AML-193 (cell line): ENCODE results near the gene CBX1.
"Not testable (repeated sequence)": the region's sequence is repeated elsewhere in the genome, so short reads cannot be mapped to it uniquely, and the experiment has no call there.

Source experiments
- DNase-seq, 2 experiments: peaks; one replicate each; lab custom pipeline; 2025; lab: John Stamatoyannopoulos, UW

The CBX1 gene

GRCh38 chr17:48123111-48123510, 21.8 kb upstream of the CBX1 start:
- no peak for DNase-seq

DNA sequence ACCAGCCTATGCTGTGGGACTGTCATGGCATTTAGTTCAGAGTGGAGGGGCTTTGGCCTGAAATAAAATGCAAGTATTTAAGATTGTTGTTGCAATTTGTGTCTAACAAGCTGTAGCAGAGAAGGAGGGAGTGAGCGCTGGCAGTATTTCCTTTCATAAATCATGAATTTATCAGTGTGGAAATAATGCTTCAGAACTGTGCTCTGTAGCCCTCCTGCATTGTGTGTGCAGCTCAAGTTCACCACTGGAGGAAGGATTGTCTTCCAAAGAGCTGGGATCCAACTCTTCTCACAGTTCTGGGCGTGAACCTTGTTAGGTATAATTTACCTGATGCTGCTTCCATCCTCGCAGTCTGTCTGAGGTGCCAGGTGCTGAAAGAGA, 21.4 kb upstream of the CBX1 start:
- DNase-seq: no peak

GRCh38 chr17:48121923-48122664, 20.8 kb upstream of the CBX1 start:
- DNase-seq: no peak

DNA sequence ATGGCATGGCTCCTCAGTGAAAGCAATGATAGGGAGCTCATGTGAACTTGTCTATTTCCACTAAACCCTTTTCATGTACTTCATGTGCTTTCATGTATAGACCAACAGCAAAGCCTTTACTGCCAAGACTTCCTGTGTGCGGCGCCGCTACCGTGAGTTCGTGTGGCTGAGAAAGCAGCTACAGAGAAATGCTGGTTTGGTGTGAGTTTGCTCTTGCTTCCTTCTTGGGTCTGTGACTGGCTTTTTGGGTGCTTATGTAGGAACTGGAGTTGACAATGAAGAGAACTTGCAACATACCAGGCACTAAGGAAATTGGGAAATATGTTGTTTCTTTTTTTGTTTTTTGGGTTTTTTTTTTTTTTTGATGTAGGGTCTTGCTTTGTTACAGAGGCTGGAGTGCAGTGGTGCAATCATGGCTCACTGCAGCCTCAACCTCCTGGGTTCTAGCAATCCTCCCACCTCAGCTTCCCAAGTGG, 12.0 kb upstream of the CBX1 start:
- DNase-seq: peak; percentile 98 to 99

GRCh38 chr17:48111937-48112241, 10.6 kb upstream of the CBX1 start:
- DNase-seq: no peak

DNA sequence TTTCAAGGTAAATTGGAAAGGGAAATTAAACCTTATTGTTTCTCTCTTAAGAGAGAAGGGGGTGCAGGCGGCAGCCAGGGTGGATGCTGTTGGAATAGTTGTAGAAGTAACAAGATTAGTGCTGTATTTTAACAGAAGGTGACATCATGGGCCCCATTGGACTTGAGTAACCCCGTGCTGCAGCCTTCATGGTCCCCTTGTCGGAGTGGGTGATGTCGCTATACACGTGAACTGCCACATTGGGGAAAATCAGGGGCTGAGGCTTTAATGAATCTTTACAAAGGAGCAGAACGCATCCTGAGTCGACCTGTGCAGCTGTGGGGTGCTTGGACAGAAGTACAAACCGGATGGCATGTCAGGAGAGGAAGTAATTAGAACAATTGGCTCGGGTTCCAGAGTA, 9.5 kb upstream of the CBX1 start:
- DNase-seq: no peak

GRCh38 chr17:48107137-48108055, 6.1 kb upstream of the CBX1 start, which contains the start of gene SNX11:
SNX11 (plus strand) TSS chr17:48107766; CDS start chr17:48112044, 4,278 bp downstream.
- peak; percentile 83 to 90 for DNase-seq

DNA sequence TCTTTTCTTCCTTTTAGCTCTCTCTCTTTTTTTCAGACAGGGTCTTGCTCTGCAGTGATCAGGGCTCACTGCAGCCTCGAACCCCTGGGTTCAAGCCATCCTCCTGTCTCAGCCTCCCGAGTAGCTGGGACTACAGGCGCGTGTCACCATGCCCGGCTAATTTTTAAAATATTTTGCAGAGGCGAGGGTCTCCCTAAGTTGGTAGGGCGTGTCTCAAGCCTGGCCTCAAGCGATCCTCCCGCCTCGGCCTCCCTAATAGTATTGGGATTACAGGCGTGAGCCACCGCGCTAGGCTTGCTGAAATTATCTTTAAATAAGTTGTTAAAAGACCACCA, 5.5 kb upstream of the CBX1 start:
- DNase-seq: no peak

DNA sequence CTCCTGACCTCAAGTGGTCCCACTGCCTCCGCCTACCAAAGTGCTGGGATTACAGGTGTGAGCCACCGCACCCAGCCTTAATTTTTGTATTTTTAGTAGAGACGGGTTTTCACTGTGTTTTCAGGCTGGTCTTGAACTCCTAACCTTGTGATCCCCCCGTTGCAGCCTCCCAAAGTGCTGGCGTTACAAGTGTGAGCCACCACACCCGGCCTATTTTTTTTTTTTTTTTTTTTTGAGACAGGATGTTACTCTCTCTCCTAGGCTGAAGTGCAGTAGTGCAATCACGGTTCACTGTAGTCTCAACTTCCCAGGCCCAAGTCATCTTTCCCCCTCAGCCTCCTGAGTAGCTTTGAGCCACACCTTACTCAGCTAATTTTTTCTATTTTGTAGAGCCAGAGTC, 3.2 kb upstream of the CBX1 start:
- no peak for DNase-seq

GRCh38 chr17:48102798-48103715, 1.8 kb upstream of the CBX1 start:
- peak; percentile 35 to 45 for DNase-seq

DNA sequence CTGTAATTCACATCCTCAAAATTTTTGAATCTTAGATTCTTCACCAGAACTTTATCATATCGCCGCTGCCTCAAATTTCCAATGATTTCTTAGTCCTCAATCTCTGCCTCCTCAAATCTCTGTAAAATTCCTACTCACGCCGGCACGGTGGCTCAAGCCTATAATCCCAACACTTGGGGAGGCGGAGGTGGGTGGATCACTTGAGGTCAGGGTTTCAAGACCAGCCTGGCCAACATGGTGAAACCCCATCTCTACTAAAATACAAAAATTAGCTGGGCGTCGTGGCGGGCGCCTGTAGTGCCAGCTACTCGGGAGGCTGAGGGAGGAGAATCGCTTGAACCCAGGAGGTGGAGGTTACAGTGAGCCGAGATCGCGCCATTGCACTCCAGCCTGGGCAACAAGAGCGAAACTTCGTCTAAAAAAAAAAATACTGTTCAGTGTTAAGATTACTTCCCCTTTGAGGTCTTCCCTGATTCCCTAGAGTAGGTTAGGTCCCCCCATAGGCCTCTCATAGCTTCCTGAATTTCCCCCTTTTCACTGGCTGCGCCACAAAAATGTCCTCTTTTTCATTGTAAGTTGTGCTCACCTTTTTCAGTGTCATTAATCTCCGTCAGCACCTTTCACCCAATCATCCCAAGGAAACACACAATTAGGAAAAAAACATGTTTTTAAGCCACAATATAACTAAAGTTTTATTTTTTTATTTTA, 919 bp upstream of the CBX1 start:
- peak in 1 of 2 experiments; percentile 12 for DNase-seq

GRCh38 chr17:48100591-48101011, 677 bp downstream of the CBX1 start:
- DNase-seq: peak in 1 of 2 experiments; percentile 32

DNA sequence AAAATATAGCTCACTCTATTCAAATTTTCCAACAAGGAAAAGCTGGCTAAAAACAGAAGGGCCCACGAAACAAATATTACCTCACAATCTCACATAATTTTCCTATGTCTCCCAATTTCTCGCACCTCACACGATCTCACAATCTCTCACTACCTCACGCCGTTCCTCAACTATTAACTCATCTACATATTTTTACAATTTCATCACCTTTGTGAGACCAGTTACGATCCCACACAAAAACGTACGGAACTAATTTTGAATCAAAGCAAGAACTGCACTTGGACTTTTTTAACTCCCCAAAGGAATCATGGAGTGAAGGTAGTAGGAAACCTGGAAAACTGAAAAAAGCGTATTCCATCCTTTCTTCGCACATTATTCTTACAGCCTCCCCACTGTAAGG, 1.1 kb downstream of the CBX1 start:
- DNase-seq: no peak

GRCh38 chr17:48095611-48096010, 5.7 kb downstream of the CBX1 start:
- DNase-seq: no peak

DNA sequence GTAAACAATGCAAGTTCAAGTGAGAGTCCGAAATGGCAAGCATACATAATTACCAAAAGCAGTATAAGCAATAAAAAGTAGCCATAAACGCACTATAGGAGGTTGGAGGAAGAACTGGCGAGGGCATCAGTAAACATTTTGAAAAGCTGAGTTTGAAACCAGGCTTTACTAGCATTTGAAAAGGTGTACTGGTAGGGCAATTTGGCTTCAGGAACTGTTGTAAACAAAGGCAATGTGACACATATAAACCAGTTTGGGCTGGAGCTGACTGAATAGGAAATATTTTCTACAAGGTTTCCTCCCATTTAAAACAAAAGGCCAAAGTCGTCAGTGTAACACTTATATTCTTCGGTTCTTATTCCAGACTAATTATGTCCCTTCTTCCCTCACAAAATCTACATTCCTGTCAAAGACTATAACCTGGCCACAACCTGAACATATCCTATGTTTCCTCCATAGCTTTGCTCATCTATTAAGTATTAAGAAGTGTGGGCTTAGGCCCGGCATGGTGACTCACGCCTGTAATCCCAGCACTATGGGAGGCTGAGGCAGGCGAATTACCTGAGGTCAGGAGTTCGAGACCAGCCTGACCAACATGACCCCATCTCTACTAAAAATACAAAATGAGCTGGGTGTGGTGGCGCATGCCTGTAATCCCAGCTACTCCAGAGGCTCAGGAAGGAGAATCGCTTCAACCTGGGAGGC, 7.8 kb downstream of the CBX1 start:
- no peak for DNase-seq

- no peak for DNase-seq
Observed at GRCh38 chr17:48084932-48085331, 16.3 kb downstream of the CBX1 start.

DNA sequence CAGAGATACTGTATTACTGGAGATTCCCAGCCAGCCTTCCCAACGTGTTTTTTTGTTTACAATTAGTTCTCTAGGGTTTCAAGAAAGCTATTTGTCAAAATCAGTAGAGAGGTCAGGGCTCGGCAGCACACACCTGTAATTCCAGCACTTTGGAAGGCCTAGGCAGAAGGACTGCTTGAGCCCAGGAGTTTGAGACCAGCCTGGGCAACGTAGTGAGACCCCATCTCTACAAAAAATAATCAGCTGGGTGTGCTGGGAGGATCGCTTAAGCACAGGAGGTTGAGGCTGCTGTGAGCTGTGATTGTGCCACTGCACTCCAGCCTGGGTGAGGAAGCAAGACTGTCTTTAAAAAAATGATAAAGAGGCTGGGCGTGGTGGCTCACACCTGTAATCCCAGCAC, 19.4 kb downstream of the CBX1 start:
- DNase-seq: no peak

- DNase-seq: not testable (repeated sequence)
Observed at GRCh38 chr17:48077152-48077551, 24.1 kb downstream of the CBX1 start.

DNA sequence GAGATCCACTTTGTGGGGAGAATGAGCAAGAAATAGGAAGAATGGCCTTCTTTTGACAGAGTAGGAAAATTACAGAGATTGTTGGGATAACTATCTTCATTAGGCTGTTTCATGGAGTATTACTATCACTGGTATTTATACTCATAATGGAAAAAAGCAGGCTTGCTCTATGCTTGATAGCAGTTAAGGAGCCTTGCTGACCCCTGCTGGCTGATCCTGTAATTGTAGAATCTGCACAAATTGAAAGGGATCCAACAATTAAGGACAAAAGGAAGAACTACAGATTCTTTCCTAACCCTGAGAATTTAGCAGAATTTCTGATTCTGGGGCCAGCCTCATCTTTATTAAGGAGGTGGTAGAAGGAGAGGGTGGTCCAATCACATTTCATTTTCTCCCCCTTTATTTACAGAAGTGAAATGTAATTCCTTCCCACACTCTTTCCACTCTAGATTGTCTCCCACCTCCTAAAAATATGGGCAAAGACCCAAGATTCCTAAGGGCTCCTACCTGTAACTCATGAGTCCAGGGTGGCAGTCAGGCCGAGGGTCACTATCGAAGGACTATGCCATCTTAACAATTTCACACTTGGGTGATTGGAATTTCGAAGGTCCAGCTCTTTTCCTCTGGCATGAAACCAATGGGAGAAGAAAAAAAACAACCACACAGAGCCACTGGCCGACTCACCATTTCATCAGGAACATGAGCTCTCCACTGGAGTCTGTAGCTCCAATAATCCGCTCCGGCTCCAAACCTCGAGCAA, 26.8 kb downstream of the CBX1 start:
- peak; percentile 77 to 88 for DNase-seq

- DNase-seq: not testable (repeated sequence)
Observed at GRCh38 chr17:48073566-48074094, 27.6 kb downstream of the CBX1 start.
